Subcutaneous abdominal adipose tissue (tissue), 5 donors: ENCODE measurements around the gene SORCS2.

ENCODE experiments used
- H3K27ac ChIP-seq: one replicate; pipeline ENCODE4 v1.7.0; 2013; ENCODE audit warnings: low read depth, mild to moderate bottlenecking, inconsistent platforms, low read length, moderate library complexity
- H3K27me3 ChIP-seq, 5 donors: one replicate each; pipeline ENCODE4 v1.7.0; 2013; ENCODE audit warnings: low read length in 5 of 5, inconsistent platforms in 1 of 5; ENCODE audit not compliant: control insufficient read depth in 5 of 5, insufficient read depth in 4 of 5
- H3K36me3 ChIP-seq, 5 donors: one replicate each; pipeline ENCODE4 v1.7.0; 2013; ENCODE audit warnings: low read length in 5 of 5; ENCODE audit not compliant: control insufficient read depth in 5 of 5, insufficient read depth in 5 of 5
- H3K4me1 ChIP-seq, 5 donors: one replicate each; pipeline ENCODE4 v1.7.0; 2013; ENCODE audit warnings: low read length in 5 of 5, mild to moderate bottlenecking in 3 of 5, moderate library complexity in 1 of 5; ENCODE audit not compliant: control insufficient read depth in 5 of 5, insufficient read depth in 5 of 5
- H3K4me3 ChIP-seq, 5 donors: one replicate each; pipeline ENCODE4 v1.7.0; 2013; ENCODE audit warnings: low read length in 5 of 5, low read depth in 1 of 5
- H3K9ac ChIP-seq, 5 donors: one replicate each; pipeline ENCODE4 v1.7.0; 2013; ENCODE audit warnings: low read length in 5 of 5, mild to moderate bottlenecking in 4 of 5, moderate library complexity in 3 of 5
- H3K9me3 ChIP-seq, 5 donors: one replicate each; pipeline ENCODE4 v1.7.0; 2013; ENCODE audit warnings: low read length in 5 of 5; ENCODE audit not compliant: control insufficient read depth in 5 of 5
- donor health status: healthy.
- donor health status: healthy.
- donor health status: healthy.
- donor health status: healthy.
- donor health status: healthy.

Gene SORCS2

DNA sequence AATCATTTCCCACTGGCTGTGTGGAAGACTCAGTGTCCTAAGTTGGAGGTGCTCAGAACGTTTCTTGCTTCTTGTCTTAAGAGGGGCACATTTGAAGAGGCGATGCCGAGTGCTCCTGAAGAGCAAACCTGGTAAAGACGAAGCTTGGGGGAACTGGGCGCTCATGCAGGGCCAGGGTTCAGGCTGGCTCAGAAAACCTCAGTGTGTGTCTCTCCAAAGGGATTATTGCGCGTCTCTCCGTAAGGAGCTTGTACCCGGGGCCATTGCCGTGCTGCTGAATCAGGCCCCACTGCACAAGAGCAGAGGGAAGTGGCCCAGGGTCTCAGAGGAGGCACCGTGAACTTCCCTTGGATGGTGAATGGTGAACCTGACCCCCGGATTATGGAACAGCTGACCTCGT, 198.0 kb downstream of the SORCS2 start:
- Histone ChIP-seq H3K36me3 (no peaks in the 10 kb centered on the region), H3K4me3 (no peak overlapping the region), H3K9me3 (peaks cover 0 to 3% (median 0%) of the 10 kb centered on the region in 5 donors), H3K4me1 (no peaks in the 10 kb centered on the region), H3K27me3 (peaks cover 0 to 28% (median 25%) of the 10 kb centered on the region in 5 donors), H3K27ac (no peak overlapping the region), H3K9ac (no peak overlapping the region)

- peaks cover 0 to 3% (median 0%) of the 10 kb centered on the region in 5 donors for H3K9me3 ChIP-seq
- no peak overlapping the region for H3K4me3 ChIP-seq
- H3K9ac ChIP-seq, result no peak overlapping the region
- no peak overlapping the region for H3K27ac ChIP-seq
- H3K4me1 ChIP-seq, result no peaks in the 10 kb centered on the region
- no peaks in the 10 kb centered on the region for H3K36me3 ChIP-seq
- H3K27me3 ChIP-seq, result peaks cover 0 to 28% (median 25%) of the 10 kb centered on the region in 5 donors
Observed at GRCh38 chr4:7390906-7391636, 198.7 kb downstream of the SORCS2 start.

DNA sequence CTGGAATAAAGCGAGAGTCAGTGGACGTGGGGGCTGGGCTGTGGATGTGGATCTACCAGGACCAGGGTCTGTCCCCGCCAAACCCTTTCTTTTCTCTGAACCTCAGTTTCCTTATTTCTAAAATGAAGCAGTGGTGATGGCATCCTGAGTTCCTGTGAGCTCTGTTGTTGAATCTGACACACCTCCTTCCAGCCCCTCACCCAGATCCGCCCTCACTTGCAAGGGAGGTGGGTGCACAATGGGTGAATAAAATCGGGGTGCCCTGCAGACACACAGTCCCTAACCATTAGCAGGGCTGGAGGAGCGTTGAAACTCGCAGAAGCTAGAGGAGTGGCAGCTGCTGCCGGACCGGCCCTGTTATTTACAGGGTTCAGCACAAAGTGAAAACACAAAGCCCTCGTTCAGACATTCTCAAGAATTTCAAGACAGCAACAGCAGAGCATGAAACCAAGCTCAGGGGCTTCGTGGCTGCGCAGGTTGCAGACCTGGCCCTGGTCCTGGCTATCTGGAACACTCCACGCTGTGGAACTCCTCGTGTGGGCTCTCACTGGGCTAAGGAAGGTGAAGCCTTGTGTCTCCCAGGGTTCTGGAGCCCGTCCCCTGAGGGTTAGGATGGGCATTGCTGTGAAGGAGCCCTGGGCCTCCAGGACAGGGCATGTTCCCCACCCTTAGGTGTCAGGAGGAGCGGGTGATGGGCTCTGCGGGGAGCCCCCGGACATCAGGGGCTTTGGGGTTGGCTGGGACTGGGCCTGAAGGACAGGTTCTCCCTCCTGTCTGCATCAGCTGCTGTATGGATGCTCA, 199.5 kb downstream of the SORCS2 start:
- no peak overlapping the region for H3K4me3 ChIP-seq
- H3K27ac ChIP-seq, result no peak overlapping the region
- no peak overlapping the region for H3K9ac ChIP-seq
- H3K36me3 ChIP-seq, result no peaks in the 10 kb centered on the region
- no peaks in the 10 kb centered on the region for H3K4me1 ChIP-seq
- peaks cover 0 to 28% (median 25%) of the 10 kb centered on the region in 5 donors for H3K27me3 ChIP-seq
- peaks cover 0 to 3% (median 0%) of the 10 kb centered on the region in 5 donors for H3K9me3 ChIP-seq

DNA sequence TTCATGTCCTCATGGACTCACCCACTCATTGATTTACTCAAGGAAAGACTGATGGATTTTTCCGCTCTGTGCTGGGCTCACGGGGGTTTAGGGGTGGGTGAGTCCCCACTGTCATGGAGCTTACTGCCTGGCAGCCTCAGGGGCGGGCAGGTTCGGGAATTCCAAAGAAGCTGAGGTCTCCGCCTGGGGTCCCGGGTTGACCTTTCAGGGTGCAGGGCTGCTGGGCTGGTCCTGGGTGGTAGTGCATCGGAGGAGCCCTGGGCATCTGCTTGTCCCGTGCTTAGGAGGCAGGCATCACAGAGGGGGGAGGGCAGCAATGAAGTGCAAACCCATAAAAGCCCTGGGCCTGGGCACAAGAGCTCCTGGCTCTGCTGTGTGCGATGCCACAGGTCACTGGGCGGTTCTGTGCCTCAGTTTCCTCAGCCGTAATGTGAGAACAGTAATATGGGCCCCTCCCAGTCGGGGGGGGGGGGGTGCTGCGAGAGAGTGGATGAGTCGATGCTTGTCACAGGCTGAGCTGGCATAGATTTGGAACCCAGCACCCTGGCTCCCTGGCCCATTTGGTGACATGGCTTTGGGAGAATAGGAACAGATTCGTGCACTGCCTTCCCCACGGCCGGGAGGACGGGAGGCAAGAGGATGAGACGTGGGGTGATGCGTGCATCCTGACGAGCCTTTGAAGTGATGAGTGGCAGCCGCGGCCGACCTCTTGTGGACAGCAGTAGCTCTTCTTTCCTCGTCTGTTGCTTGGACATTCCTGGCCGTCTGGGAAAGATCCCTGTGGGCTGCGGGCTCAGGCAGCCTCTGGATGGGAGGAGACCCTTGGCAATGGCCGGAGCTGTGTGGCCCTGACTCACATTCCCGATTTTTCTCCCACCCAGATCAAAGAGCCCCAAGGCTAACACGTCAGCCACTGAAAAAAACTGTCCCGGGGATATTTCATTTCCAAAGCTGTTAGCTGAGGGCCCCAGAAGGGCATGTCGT, 200.4 kb downstream of the SORCS2 start:
- no peaks in the 10 kb centered on the region for H3K36me3 ChIP-seq
- no peak overlapping the region for H3K27ac ChIP-seq
- peaks cover 0 to 2% (median 0%) of the 10 kb centered on the region in 5 donors for H3K9me3 ChIP-seq
- no peak overlapping the region for H3K4me3 ChIP-seq
- H3K9ac ChIP-seq, result no peak overlapping the region
- H3K4me1 ChIP-seq, result no peaks in the 10 kb centered on the region
- H3K27me3 ChIP-seq, result peaks cover 0 to 31% (median 28%) of the 10 kb centered on the region in 5 donors

DNA sequence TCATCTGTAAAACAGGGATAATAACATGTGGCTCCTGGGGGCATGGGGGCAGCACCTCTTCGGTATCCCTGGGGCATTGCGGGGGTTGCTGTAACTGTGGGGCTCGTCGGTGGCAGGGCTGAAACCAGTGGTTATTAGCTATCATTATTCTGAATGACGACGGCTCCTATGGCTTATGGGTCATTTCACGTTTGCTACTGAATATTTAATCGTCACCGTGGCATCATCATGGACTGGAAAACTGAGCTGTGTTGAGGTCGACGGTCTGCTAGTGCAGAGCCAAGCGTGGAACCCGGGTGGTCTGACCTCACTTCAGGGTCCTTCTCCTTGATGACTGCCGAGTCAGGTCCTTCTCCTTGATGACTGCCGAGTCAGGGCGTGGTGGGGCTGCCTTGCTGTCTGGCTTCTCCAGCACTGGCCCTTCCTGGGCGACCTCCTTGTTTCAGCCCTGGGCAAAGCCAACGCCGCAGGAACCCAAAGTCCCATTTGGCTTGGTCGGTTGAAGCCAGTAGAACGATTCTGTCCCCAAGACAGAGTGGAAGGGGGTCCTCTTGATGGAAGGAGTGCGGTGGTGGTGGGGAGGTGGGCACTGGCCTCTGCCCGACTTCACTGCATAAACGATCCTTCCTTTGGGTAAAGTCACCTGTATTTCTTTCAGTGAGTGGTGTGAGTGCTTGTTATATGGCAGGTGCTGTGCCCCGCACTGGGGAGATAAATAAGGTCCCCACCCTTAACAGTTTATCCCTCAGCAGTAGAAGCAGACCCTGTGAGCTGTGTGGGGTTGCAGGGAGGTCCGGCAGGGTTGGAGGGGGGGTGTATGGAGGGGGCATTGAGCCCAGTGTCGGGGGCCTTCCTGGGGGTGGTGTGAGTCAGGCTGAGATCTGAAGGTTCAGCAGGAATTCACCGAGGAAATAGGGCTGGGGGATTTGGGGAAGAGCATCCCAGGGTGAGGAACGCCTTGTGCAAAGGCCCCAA, 201.6 kb downstream of the SORCS2 start:
- Histone ChIP-seq H3K27me3 (peaks cover 0 to 36% (median 28%) of the 10 kb centered on the region in 5 donors), H3K4me1 (no peaks in the 10 kb centered on the region), H3K9me3 (no peaks in the 10 kb centered on the region), H3K27ac (no peak overlapping the region), H3K9ac (no peak overlapping the region), H3K4me3 (no peak overlapping the region), H3K36me3 (no peaks in the 10 kb centered on the region)

DNA sequence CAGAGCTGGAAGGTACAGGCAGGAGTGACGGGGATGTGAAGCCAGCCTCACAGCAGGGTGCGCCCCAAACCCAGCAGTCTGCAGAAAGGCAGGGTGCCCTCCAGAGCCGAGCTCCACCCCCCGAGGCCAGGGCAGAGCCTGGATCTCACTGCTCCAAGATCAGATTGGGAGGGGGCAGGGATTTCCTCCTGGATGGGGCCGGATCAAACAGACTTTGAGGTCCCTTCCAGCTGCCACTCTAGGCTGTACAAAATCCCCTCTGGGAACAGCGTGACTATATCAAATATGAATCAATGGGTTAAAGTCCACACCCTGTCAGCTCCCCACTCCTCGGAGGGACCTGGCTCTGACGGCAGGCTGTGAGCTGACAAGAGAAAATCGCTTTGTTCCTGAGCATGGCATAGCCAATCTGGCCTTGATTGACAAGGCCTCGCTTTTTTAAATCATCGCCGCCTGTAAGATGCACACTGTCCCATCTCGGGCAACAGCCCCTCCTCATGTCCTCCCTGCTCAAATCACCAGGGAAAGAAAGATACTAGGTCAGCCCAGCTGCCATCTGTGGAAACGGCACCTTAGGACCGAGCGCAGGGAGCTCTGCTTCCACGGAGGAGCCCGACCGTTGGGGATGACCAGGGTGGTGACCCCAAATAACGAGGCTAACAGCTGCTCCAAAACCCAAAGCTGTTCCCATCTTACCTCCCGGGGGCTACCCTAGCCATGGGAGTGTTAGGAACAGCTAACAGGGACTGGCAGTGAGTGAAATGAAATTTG, 202.5 kb downstream of the SORCS2 start:
- H3K4me1 ChIP-seq, result no peaks in the 10 kb centered on the region
- H3K9ac ChIP-seq, result no peak overlapping the region
- no peak overlapping the region for H3K27ac ChIP-seq
- no peak overlapping the region for H3K4me3 ChIP-seq
- H3K36me3 ChIP-seq, result no peaks in the 10 kb centered on the region
- H3K27me3 ChIP-seq, result peaks cover 0 to 33% (median 31%) of the 10 kb centered on the region in 5 donors
- no peaks in the 10 kb centered on the region for H3K9me3 ChIP-seq

- Histone ChIP-seq H3K9me3 (no peaks in the 10 kb centered on the region), H3K36me3 (no peaks in the 10 kb centered on the region), H3K27ac (no peak overlapping the region), H3K4me1 (no peaks in the 10 kb centered on the region), H3K4me3 (no peak overlapping the region), H3K9ac (no peak overlapping the region), H3K27me3 (peaks cover 0 to 32% (median 29%) of the 10 kb centered on the region in 5 donors)
Observed at GRCh38 chr4:7395645-7396044, 203.3 kb downstream of the SORCS2 start.

- Histone ChIP-seq H3K27ac (no peak overlapping the region), H3K27me3 (peaks cover 0 to 33% (median 31%) of the 10 kb centered on the region in 5 donors), H3K9me3 (peaks cover 0 to 6% (median 0%) of the 10 kb centered on the region in 5 donors), H3K4me3 (no peak overlapping the region), H3K4me1 (no peaks in the 10 kb centered on the region), H3K9ac (no peak overlapping the region), H3K36me3 (no peaks in the 10 kb centered on the region)
Observed at GRCh38 chr4:7396186-7396910, 204.0 kb downstream of the SORCS2 start.
